Karpas-422 (cell line): ENCODE data around the gene PLXND1. TPM values are rescaled to one million over a fixed set of nuclear protein-coding genes. Genes with fewer than 3 reads are reported as not detected.

Source experiments
- DNase-seq: peaks from one replicate; pipeline ENCODE4 v3.0.0-alpha.2; 2015
- H2AFZ ChIP-seq: fragments of 200-600 bp; sonication (generic); 2 replicates; pipeline ENCODE4 v1.6.1; 2014; ENCODE audit warnings: antibody characterized with exemption, low read length, mixed read lengths
- H3K27ac ChIP-seq: fragments of 200-600 bp; sonication (generic); 2 replicates; pipeline ENCODE4 v1.5.1; 2014; ENCODE audit warnings: mild to moderate bottlenecking, low read length, moderate library complexity
- H3K27me3 ChIP-seq: fragments of 200-600 bp; sonication (generic); 2 replicates; pipeline ENCODE4 v1.6.1; 2014; ENCODE audit warnings: low read length, mixed read lengths
- H3K36me3 ChIP-seq: fragments of 200-600 bp; sonication (generic); 2 replicates; pipeline ENCODE4 v1.6.1; 2014; ENCODE audit warnings: low read length, mixed read lengths; ENCODE audit not compliant: insufficient read depth
- H3K4me1 ChIP-seq: fragments of 200-600 bp; sonication (generic); 2 replicates; pipeline ENCODE4 v1.6.1; 2014; ENCODE audit warnings: mild to moderate bottlenecking, low read length, mixed read lengths
- H3K4me2 ChIP-seq: fragments of 200-600 bp; sonication (generic); 2 replicates; pipeline ENCODE4 v1.6.1; 2014; ENCODE audit warnings: low read length, low read depth, mild to moderate bottlenecking; ENCODE audit not compliant: poor library complexity, severe bottlenecking
- H3K4me3 ChIP-seq: fragments of 200-600 bp; sonication (generic); 2 replicates; pipeline ENCODE4 v1.5.1; 2014; ENCODE audit warnings: mild to moderate bottlenecking, antibody characterized with exemption, low read length, mixed read lengths
- H3K79me2 ChIP-seq: fragments of 200-600 bp; sonication (generic); 2 replicates; pipeline ENCODE4 v1.6.1; 2014; ENCODE audit warnings: mild to moderate bottlenecking, low read length, mixed read lengths
- H3K9ac ChIP-seq: fragments of 200-600 bp; sonication (generic); 2 replicates; pipeline ENCODE4 v1.6.0; 2014; ENCODE audit warnings: low read length
- H3K9me2 ChIP-seq: fragments of 200-600 bp; sonication (generic), shearing (Covaris generic); replicated peaks from 2 replicates; pipeline ENCODE4 v1.6.0; 2014; ENCODE audit warnings: mild to moderate bottlenecking, low read length, moderate library complexity; ENCODE audit not compliant: insufficient read depth
- H3K9me3 ChIP-seq: fragments of 300-700, 200-600 bp; sonication (generic); 2 replicates; pipeline ENCODE4 v1.6.1; 2014; ENCODE audit warnings: low read length, mixed read lengths
- H4K20me1 ChIP-seq: fragments of 200-600 bp; sonication (generic); 2 replicates; pipeline ENCODE4 v1.6.1; 2014; ENCODE audit warnings: mild to moderate bottlenecking, antibody characterized with exemption, low read length, low read depth; ENCODE audit not compliant: insufficient read depth
- total RNA-seq: library from RNA; depleted of rRNA; stranded (reverse); fragments of >200 nt; shearing (Covaris generic); gene quantifications from 2 replicates; pipeline ENCODE4 v1.2.3, GENCODE V29; 2014; ENCODE audit warnings: low replicate concordance; rRNA removed

The PLXND1 gene, protein sequence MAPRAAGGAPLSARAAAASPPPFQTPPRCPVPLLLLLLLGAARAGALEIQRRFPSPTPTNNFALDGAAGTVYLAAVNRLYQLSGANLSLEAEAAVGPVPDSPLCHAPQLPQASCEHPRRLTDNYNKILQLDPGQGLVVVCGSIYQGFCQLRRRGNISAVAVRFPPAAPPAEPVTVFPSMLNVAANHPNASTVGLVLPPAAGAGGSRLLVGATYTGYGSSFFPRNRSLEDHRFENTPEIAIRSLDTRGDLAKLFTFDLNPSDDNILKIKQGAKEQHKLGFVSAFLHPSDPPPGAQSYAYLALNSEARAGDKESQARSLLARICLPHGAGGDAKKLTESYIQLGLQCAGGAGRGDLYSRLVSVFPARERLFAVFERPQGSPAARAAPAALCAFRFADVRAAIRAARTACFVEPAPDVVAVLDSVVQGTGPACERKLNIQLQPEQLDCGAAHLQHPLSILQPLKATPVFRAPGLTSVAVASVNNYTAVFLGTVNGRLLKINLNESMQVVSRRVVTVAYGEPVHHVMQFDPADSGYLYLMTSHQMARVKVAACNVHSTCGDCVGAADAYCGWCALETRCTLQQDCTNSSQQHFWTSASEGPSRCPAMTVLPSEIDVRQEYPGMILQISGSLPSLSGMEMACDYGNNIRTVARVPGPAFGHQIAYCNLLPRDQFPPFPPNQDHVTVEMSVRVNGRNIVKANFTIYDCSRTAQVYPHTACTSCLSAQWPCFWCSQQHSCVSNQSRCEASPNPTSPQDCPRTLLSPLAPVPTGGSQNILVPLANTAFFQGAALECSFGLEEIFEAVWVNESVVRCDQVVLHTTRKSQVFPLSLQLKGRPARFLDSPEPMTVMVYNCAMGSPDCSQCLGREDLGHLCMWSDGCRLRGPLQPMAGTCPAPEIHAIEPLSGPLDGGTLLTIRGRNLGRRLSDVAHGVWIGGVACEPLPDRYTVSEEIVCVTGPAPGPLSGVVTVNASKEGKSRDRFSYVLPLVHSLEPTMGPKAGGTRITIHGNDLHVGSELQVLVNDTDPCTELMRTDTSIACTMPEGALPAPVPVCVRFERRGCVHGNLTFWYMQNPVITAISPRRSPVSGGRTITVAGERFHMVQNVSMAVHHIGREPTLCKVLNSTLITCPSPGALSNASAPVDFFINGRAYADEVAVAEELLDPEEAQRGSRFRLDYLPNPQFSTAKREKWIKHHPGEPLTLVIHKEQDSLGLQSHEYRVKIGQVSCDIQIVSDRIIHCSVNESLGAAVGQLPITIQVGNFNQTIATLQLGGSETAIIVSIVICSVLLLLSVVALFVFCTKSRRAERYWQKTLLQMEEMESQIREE (N-terminal part only)
- 0.52 TPM in 1 of 2 replicates, not detected in the other for total RNA-seq

DNA sequence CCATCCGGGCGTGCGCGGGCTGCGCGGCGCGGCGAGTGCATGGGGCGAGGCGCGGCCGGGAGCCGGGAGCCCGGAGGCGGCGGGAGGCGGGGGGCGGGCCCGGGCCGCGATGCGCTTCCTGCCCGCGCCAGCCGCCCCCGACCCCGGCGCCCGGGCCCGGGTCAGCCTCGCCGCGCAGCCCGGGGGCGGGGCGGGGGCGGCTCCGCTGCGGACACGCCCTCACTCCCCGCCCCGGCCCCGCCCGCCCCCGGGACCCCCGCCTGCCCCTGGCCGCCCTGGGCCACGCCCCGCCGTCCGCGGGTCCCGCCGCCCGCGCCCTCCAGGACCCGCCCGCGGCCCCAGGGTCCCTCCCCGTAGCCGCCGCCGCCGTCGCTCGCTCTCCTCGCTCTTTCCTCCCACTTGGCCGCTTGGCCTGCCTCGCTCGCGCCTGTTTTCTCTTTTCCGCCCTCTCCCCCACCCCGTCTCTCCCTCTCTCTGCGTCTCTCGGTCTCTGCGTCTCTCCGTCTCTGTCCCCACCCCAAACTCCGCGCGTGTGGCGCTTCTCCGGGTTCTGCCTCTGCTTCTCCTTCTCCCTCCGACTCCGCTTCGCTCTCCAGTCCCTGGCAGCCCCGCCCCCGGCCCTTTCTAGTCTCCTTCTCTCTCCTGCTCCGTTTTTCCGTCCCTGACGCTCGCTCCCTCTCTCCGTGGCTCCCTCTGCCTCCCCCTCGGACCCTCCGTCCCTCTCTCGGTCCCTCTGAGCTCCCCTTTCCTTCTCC, at the start of gene PLXND1:
Gene PLXND1, minus strand, starts transcription at position 41 of the 755 bp plus-strand sequence. Its CDS starts 37 bp downstream, at position 4.
- Histone ChIP-seq H3K27ac (no peak within 1 kb of the TSS), H3K9me3 (no peaks in the 10 kb centered on the region), H3K4me2 (peak within 1 kb of the TSS; percentile 55), H3K4me1 (peaks cover 3% of the 10 kb centered on the region; the same call in 1 of the 2 replicates), H2AFZ (no peak within 1 kb of the TSS), H3K9ac (0 out of 2 replicates have a peak within 1 kb of the TSS, but pooled peaks have one; percentile 35), H3K9me2 (no peaks in the 10 kb centered on the region), H3K36me3 (no peaks in the 10 kb centered on the region), H3K4me3 (peak within 1 kb of the TSS; percentile 38; the same call in 1 of the 2 replicates), H3K27me3 (no peaks in the 10 kb centered on the region), H3K79me2 (no peaks in the 10 kb centered on the region), H4K20me1 (peaks cover 10% of the 10 kb centered on the region; the same call in 1 of the 2 replicates)
- DNase-seq, result peak; percentile 49

DNA sequence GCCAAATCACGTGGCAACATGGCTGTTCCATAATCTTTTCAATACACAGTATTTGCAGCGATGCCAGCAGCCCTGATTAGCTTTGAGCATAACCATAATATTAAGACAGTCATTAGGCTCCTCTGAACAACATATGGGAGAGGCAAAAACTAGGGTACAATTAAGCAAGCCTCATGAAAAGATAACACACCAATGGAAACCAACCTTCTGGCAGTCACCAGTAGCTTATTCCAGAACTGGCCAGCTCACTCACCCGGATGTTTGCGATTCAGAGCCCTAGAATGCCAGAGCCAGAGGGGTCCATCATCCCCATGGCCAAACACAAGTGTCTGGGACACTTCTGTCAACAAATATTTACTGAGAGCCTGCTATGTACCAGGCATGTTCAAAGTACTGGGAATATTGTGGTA, 48.8 kb upstream of the PLXND1 start:
- H3K4me1 ChIP-seq, result peaks cover 71% of the 10 kb centered on the region
- no peaks in the 10 kb centered on the region for H3K36me3 ChIP-seq
- no peak overlapping the region for H3K4me3 ChIP-seq
- H3K9ac ChIP-seq, result no peak overlapping the region
- no peaks in the 10 kb centered on the region for H3K9me2 ChIP-seq
- DNase-seq, result no peak
- no peaks in the 10 kb centered on the region for H3K27me3 ChIP-seq
- H2AFZ ChIP-seq, result no peak overlapping the region
- H4K20me1 ChIP-seq, result no peaks in the 10 kb centered on the region
- peaks cover 43% of the 10 kb centered on the region for H3K79me2 ChIP-seq
- H3K4me2 ChIP-seq, result no peak overlapping the region
- no peaks in the 10 kb centered on the region for H3K9me3 ChIP-seq
- peak overlapping the region; percentile 16; the same call in 1 of the 2 replicates for H3K27ac ChIP-seq

DNA sequence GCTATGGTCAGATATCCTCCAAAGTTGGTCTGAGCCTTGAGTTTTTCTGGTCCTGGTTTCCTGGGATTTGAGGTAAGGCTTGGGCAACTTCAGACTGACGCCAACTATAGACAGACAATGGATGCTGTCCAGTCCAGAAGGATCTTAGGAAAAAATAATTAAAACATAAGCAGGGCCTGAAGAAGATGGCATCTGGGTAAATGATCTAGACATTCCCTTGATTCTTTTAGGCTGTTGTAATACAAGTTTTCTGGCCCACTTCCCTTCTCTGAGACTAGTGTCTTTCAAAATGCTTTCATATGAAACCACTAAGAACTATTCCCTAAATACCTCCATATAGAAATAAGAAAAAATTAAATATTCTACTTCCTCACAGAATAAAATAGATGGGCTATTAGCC, 47.7 kb upstream of the PLXND1 start:
- Histone ChIP-seq H3K9ac (no peak overlapping the region), H3K27ac (0 out of 2 replicates have a peak overlapping the region, but pooled peaks have one; percentile 16), H4K20me1 (no peaks in the 10 kb centered on the region), H2AFZ (no peak overlapping the region), H3K4me3 (no peak overlapping the region), H3K4me2 (no peak overlapping the region), H3K36me3 (no peaks in the 10 kb centered on the region), H3K27me3 (no peaks in the 10 kb centered on the region), H3K9me2 (no peaks in the 10 kb centered on the region), H3K79me2 (peaks cover 36% of the 10 kb centered on the region), H3K4me1 (peaks cover 66% of the 10 kb centered on the region), H3K9me3 (no peaks in the 10 kb centered on the region)
- DNase-seq, result no peak

DNA sequence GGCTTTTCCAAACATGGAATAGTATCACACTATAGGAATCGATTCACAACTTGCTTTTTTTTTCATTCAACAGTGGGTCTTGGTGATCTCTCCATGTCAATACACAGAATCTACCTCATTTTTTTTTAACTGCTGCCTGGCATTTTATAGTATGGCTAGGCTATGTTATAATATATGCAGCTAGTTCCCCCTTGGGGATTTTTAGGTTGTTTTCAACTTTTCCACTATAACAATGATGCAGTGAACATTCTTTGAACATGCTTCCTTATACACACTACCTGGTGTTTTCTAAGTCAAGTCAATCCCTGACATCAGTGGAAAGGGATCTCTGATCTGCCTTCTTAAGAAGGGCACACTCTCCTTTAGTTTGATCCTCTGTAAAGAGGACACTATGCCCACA, 46.5 kb upstream of the PLXND1 start:
- Histone ChIP-seq H3K4me2 (no peak overlapping the region), H3K9me2 (no peaks in the 10 kb centered on the region), H4K20me1 (no peaks in the 10 kb centered on the region), H3K27me3 (no peaks in the 10 kb centered on the region), H3K79me2 (peaks cover 28% of the 10 kb centered on the region), H3K4me1 (peaks cover 55% of the 10 kb centered on the region), H3K36me3 (no peaks in the 10 kb centered on the region), H3K4me3 (no peak overlapping the region), H3K9me3 (no peaks in the 10 kb centered on the region), H3K9ac (no peak overlapping the region), H2AFZ (no peak overlapping the region), H3K27ac (no peak overlapping the region)
- no peak for DNase-seq

DNA sequence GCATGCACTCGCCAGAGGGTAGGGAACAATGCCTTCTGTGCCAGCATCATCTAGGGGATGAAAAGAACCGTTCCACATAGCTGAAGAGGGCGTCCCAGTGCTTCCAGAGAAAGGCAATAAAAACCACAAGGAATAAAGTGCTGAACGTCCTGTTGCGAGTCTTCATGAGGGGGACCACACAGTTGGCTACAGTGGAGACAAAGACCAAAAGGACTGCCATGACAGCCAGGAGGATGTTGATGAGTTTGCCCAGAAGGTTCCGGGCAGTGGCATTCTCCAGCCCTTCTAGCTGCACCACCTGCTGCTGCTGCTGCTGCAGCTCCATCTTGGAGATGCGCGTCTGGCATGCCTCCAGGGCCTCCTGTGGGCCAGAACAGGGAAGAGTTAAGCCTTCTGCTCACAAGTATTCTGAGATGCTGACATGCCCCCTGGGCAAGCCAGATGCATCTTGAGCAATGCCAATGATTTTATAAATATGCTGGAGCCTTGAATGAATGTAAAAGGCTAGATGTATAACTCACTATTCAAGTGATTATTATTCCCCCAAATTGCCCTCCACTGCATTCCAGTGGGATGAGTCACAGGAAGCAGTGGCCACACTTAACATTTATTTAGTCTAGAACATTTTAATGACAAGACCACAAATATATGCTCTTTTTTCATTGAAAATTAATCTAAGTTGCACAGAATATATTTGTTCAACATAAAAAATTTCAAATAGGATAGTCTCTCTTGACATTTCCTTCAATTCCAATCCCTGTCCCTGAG, 45.1 kb upstream of the PLXND1 start:
- DNase-seq, result no peak
- H3K27me3 ChIP-seq, result no peaks in the 10 kb centered on the region
- no peaks in the 10 kb centered on the region for H3K9me2 ChIP-seq
- no peak overlapping the region for H3K4me3 ChIP-seq
- H4K20me1 ChIP-seq, result no peaks in the 10 kb centered on the region
- H3K9ac ChIP-seq, result no peak overlapping the region
- H3K9me3 ChIP-seq, result no peaks in the 10 kb centered on the region
- peak overlapping the region; percentile 46; the same call in 1 of the 2 replicates for H3K27ac ChIP-seq
- no peak overlapping the region for H3K4me2 ChIP-seq
- H2AFZ ChIP-seq, result no peak overlapping the region
- peaks cover 41% of the 10 kb centered on the region for H3K4me1 ChIP-seq
- H3K79me2 ChIP-seq, result peaks cover 20% of the 10 kb centered on the region
- H3K36me3 ChIP-seq, result no peaks in the 10 kb centered on the region

DNA sequence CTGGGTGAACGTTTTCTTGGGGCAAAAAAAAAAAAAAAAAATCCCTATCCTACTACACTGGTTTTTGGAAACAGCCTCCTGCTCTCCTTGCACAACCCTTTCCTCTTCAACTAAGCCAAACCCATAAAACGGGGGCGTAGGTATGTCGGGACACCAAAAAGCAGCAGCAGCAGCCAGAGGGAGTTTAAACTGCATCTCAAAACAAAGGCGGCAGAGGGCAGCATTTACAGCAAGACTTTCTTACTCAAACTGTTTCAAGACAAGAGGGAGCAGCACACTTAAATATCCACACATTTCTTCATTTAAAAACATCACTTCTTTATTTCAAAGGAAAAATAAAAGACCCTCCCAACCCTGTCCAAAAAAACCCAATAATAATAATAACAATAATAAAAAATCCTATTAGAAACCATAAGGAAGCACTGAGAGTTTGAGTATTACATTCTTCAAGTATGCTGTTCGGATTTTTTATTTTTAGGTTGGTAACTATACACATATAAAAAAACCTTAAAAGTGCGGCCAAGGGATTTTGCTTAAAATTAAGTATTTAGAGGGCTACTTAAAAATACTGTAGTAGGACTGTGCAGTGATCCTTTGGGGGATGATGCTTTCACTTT, 43.9 kb upstream of the PLXND1 start:
- H3K4me3 ChIP-seq, result peak overlapping the region; percentile 7
- H2AFZ ChIP-seq, result no peak overlapping the region
- peak overlapping the region; percentile 46; the same call in 1 of the 2 replicates for H3K27ac ChIP-seq
- H3K36me3 ChIP-seq, result no peaks in the 10 kb centered on the region
- peaks cover 28% of the 10 kb centered on the region for H3K4me1 ChIP-seq
- H3K79me2 ChIP-seq, result peaks cover 8% of the 10 kb centered on the region
- H3K27me3 ChIP-seq, result no peaks in the 10 kb centered on the region
- no peaks in the 10 kb centered on the region for H3K9me3 ChIP-seq
- H4K20me1 ChIP-seq, result no peaks in the 10 kb centered on the region
- H3K9ac ChIP-seq, result peak overlapping the region; percentile 38
- no peaks in the 10 kb centered on the region for H3K9me2 ChIP-seq
- DNase-seq, result peak; percentile 92
- H3K4me2 ChIP-seq, result peak overlapping the region; percentile 59
